ENCODE measurements around the gene ARID3B.

DNA sequence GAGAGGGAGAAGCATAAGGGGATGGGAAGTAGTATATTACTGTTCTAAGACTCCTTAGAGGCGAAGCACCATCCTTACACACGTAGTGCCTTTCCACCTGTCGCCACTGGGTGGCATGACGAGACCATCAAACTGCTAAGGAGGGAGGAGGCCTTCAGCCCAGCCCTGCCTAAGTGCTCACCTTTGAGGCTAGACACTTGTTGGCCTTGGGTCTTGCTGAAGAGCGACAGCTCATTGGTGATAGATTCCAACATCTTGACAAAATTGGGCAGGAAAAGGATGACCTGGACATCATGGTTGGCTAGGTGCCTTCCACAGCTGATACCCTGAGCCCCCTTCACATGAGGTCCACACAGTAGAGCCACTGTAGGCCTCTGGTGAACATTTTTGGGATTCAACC lies 94.2 kb downstream of the ARID3B start:
- TF ChIP-seq CTCF (IDR thresholded peaks at IDR 0.05) (peak; percentile 77 to 85 (median 79)), POLR2A (IDR thresholded peaks at IDR 0.05; ENCODE audit: low read depth) (no peak)
